Measurements from ENCODE around the gene HMCN2.

Gene HMCN2

DNA sequence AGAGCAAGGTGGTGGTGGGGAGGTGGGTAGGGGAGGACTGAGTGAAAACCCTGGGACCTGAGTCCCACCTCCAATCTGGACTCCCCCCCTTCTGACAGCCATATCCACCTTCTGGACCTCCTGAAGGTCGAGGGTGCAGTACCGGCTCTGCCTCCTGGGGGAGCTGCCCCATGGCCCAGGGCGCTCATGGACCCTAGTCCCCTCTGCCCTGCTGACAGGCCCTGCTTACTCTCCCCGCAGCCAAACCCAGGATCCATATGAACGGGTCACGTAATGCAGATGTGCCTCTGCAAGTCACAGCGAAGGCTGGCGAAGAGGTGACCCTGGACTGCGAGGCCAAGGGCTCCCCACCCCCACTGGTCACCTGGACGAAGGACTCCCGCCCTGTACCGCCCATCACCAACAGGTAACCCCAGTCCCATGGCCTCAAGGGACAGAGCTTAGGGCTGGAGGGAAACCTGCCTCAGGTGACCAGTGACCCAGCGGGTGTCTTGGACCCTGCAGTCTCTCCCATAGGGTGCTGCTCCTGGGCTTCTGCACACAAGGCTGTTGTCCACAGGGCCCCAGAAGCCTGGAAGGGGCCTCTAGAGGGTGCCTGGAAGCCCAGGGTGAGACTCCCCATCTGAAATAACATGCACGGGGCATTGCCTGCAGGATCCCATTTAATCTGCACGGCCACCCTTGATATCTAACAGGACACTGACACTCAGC lies 61.7 kb downstream of the HMCN2 start:
- no peak overlapping the region for H3K4me2 ChIP-seq (ENCODE audit: low read length)
- H3K79me2 ChIP-seq (ENCODE audit: low read length) = no peaks in the 10 kb centered on the region
- no peak overlapping the region for H3K27ac ChIP-seq (ENCODE audit: low read length)
- H3K27me3 ChIP-seq (ENCODE audit: low read depth, low read length) = peaks cover 33% of the 10 kb centered on the region
- H3K9ac ChIP-seq (ENCODE audit: low read length) = no peak overlapping the region
- no peak for TF ChIP-seq EZH2phosphoT487 (IDR thresholded peaks at IDR 0.05; ENCODE audit: low read depth)
- TF ChIP-seq, protein P1, sequence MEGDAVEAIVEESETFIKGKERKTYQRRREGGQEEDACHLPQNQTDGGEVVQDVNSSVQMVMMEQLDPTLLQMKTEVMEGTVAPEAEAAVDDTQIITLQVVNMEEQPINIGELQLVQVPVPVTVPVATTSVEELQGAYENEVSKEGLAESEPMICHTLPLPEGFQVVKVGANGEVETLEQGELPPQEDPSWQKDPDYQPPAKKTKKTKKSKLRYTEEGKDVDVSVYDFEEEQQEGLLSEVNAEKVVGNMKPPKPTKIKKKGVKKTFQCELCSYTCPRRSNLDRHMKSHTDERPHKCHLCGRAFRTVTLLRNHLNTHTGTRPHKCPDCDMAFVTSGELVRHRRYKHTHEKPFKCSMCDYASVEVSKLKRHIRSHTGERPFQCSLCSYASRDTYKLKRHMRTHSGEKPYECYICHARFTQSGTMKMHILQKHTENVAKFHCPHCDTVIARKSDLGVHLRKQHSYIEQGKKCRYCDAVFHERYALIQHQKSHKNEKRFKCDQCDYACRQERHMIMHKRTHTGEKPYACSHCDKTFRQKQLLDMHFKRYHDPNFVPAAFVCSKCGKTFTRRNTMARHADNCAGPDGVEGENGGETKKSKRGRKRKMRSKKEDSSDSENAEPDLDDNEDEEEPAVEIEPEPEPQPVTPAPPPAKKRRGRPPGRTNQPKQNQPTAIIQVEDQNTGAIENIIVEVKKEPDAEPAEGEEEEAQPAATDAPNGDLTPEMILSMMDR (IDR thresholded peaks at IDR 0.05; ENCODE audit: low read depth, low read length) = peak; percentile 40
- peaks cover 11% of the 10 kb centered on the region; the same call in 1 of the 2 replicates for H3K4me1 ChIP-seq (ENCODE audit: low read length)
- no peaks in the 10 kb centered on the region for H3K36me3 ChIP-seq (replicated peaks; ENCODE audit: low read depth, low read length)
- no peaks in the 10 kb centered on the region for H3K9me3 ChIP-seq (ENCODE audit: insufficient read depth, low read length)
- H4K20me1 ChIP-seq (ENCODE audit: insufficient read depth, low read length) = no peaks in the 10 kb centered on the region
- H2AFZ ChIP-seq (ENCODE audit: low read depth, low read length) = no peak overlapping the region
- no peak overlapping the region for H3K4me3 ChIP-seq (ENCODE audit: low read length)

DNA sequence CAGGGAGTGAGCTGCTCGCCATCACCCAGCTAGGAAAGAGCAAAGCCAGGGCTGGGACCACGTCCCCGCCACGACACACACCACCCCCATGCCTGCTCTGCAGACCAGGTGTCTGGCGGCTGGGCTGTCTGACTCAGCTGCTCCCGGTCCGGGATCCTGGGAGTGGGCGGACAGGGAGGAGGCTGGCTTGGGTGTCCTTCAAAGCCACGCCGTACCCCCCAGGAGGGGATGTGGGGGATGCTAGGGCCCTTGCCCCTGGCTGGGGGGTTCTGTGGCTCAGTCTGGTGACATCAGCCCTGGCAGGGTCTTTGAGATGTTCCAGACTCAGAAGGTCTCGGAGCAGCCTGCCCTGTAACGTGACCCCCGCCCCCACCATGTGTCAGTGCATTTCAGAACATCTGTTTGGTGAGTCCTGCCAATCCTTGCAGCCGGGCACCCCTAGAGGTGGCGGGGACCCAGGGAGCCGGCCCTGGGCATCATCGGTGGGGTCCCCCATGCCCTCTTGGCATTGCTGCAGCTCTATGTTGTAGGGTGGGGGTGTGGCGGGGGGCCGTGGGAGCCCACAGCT lies 62.3 kb downstream of the HMCN2 start:
- H3K79me2 ChIP-seq (ENCODE audit: low read length) = no peaks in the 10 kb centered on the region
- TF ChIP-seq, protein P1 (IDR thresholded peaks at IDR 0.05; ENCODE audit: low read depth, low read length) = no peak
- no peak for TF ChIP-seq EZH2phosphoT487 (IDR thresholded peaks at IDR 0.05; ENCODE audit: low read depth)
- no peak overlapping the region for H3K4me3 ChIP-seq (ENCODE audit: low read length)
- no peaks in the 10 kb centered on the region for H3K9me3 ChIP-seq (ENCODE audit: insufficient read depth, low read length)
- peaks cover 11% of the 10 kb centered on the region; the same call in 1 of the 2 replicates for H3K4me1 ChIP-seq (ENCODE audit: low read length)
- no peak overlapping the region for H2AFZ ChIP-seq (ENCODE audit: low read depth, low read length)
- no peak overlapping the region for H3K4me2 ChIP-seq (ENCODE audit: low read length)
- H3K27me3 ChIP-seq (ENCODE audit: low read depth, low read length) = peaks cover 27% of the 10 kb centered on the region
- H3K36me3 ChIP-seq (replicated peaks; ENCODE audit: low read depth, low read length) = no peaks in the 10 kb centered on the region
- H3K9ac ChIP-seq (ENCODE audit: low read length) = no peak overlapping the region
- no peaks in the 10 kb centered on the region for H4K20me1 ChIP-seq (ENCODE audit: insufficient read depth, low read length)
- H3K27ac ChIP-seq (ENCODE audit: low read length) = no peak overlapping the region

DNA sequence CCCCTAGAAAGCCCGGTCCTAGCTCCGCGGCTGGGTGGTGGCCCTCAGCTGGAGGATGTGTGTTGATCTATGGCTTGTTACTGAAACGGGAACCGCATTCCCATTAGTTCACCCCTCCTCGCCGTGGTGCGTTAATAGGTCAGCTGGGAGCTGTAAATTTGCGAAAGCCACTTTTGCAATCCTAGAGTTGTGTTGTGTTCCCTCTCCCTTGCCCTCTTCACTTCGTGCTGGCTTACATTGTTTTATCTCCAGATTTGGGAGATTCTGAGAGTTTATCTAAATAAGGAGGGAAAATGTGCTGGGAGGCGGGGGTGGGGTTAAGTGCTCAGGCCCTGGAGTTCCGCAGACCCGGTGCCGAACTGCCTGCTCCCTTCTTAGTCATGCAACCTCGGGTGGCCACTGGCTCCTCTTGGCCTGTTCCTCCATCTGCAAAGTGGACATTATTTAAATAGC lies 62.8 kb downstream of the HMCN2 start:
- no peak for TF ChIP-seq EZH2phosphoT487 (IDR thresholded peaks at IDR 0.05; ENCODE audit: low read depth)
- TF ChIP-seq, protein P1 (IDR thresholded peaks at IDR 0.05; ENCODE audit: low read depth, low read length) = no peak
- H3K4me1 ChIP-seq (ENCODE audit: low read length) = peaks cover 11% of the 10 kb centered on the region; the same call in 1 of the 2 replicates
- no peak overlapping the region for H3K27ac ChIP-seq (ENCODE audit: low read length)
- no peak overlapping the region for H2AFZ ChIP-seq (ENCODE audit: low read depth, low read length)
- H3K9me3 ChIP-seq (ENCODE audit: insufficient read depth, low read length) = no peaks in the 10 kb centered on the region
- H3K4me3 ChIP-seq (ENCODE audit: low read length) = no peak overlapping the region
- H4K20me1 ChIP-seq (ENCODE audit: insufficient read depth, low read length) = no peaks in the 10 kb centered on the region
- H3K27me3 ChIP-seq (ENCODE audit: low read depth, low read length) = peaks cover 22% of the 10 kb centered on the region
- no peak overlapping the region for H3K4me2 ChIP-seq (ENCODE audit: low read length)
- no peak overlapping the region for H3K9ac ChIP-seq (ENCODE audit: low read length)
- no peaks in the 10 kb centered on the region for H3K36me3 ChIP-seq (replicated peaks; ENCODE audit: low read depth, low read length)
- H3K79me2 ChIP-seq (ENCODE audit: low read length) = no peaks in the 10 kb centered on the region

DNA sequence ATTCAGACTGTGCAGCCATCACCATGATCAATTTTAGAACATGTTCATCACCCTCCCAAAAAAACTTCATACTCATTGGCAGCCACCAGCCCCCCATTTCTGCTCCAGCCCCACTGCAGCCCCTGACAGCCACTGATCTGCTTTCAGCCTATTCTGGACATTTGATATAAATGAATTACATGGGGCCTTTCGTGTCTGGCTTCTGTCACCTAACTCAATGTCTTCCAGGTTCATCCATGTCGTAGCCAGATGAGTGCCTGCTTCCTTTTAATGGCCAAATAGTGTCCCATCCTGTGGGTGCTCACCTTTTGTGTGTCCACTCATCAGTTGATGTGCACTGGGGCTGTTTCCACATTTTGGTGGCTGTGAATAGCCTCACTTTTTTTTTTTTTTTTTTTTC lies 63.5 kb downstream of the HMCN2 start:
- peaks cover 20% of the 10 kb centered on the region; the same call in 1 of the 2 replicates for H3K27me3 ChIP-seq (ENCODE audit: low read depth, low read length)
- no peak overlapping the region for H3K27ac ChIP-seq (ENCODE audit: low read length)
- H2AFZ ChIP-seq (ENCODE audit: low read depth, low read length) = no peak overlapping the region
- TF ChIP-seq, protein P1 (IDR thresholded peaks at IDR 0.05; ENCODE audit: low read depth, low read length) = no peak
- no peak for TF ChIP-seq EZH2phosphoT487 (IDR thresholded peaks at IDR 0.05; ENCODE audit: low read depth)
- no peaks in the 10 kb centered on the region for H3K36me3 ChIP-seq (replicated peaks; ENCODE audit: low read depth, low read length)
- no peak overlapping the region for H3K4me3 ChIP-seq (ENCODE audit: low read length)
- H3K9ac ChIP-seq (ENCODE audit: low read length) = no peak overlapping the region
- H4K20me1 ChIP-seq (ENCODE audit: insufficient read depth, low read length) = no peaks in the 10 kb centered on the region
- no peaks in the 10 kb centered on the region for H3K79me2 ChIP-seq (ENCODE audit: low read length)
- H3K9me3 ChIP-seq (ENCODE audit: insufficient read depth, low read length) = no peaks in the 10 kb centered on the region
- H3K4me1 ChIP-seq (ENCODE audit: low read length) = peaks cover 11% of the 10 kb centered on the region; the same call in 1 of the 2 replicates
- no peak overlapping the region for H3K4me2 ChIP-seq (ENCODE audit: low read length)

Measured in OCI-LY3 (cell line).